Caki2 (cell line): ENCODE measurements around the gene CCDC169. TPM values are rescaled to one million over a fixed set of nuclear protein-coding genes. Genes with fewer than 3 reads are reported as not detected.

Experiments used
- DNase-seq: peaks from one replicate; pipeline ENCODE4 v3.0.0-alpha.2; 2015; ENCODE audit warnings: low read depth
- in situ Hi-C: cut with HindIII; loops from 2 replicates; pipeline ENCODE4 v1.10.0; 2016; ENCODE audit warnings: low sequenced_read_pairs, low pct_unique_long_range_greater_than_20kb, mixed read lengths
- total RNA-seq: library from RNA; depleted of rRNA; stranded (reverse); fragments of >200 nt; shearing (Covaris generic); gene quantifications from 2 replicates; pipeline ENCODE4 v1.2.3, GENCODE V29; 2014; ENCODE audit warnings: low replicate concordance

CCDC169 gene
- total RNA-seq, 1 experiment from 2014 or later: not detected

DNA sequence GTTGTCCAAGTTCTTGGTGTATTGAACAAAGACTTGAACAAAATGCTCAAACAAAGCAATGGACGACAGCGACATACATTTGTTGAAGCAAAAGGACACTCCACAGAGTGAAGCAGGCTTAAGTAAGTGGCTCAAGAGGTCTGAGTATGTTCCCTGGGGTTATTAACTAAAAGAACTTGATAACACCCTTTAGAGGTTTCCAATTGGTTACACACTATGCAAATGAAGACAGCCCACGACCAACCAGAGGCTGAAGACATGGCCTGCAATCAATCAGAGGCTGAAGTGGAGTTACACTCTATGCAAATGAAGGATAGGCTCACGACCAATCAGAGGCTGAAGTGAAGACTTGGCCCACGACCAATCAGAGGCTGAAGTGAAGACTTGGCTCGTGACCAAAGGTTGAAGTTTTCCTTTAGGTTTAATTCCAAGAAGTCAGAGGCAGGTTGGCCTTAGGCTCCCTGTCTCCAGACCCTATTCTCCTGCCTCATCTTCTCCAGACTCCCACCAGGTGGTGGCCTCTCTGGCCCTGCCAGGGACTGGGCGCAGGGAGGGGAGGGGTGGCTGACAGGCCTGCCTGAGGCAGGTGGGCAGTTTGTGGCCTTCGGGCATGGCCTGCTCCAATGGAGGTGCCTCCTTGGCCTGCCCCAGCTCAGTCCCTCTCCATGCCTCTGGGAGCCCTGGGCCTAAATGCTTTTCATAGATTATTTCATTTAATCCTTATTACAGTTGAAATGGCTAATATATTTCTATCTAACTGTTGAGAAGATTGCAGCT is 38.1 kb downstream of the CCDC169 start:
- in situ Hi-C loops: no loop called here
- peak; percentile 9 for DNase-seq

DNA sequence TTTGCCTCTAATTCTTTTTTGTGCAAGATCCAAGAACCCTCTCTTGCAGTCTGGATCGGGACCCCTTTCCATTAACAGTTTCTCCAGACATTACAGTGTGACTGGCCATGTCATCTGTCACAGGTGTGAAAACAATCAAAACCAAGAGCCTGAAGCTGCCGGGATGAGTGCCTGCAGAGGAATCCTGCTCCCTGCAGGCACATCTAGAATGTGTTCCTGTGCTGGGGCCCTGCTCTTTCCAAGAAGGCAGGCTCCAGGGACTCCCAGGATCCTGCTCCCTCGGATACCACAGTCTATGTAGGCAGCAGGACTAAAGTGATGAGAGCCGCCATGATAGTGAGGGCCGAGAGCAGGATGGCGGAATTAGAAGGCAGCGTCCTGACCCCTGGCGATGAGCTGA is 38.8 kb downstream of the CCDC169 start:
- DNase-seq: no peak
- in situ Hi-C loops: no loop called here

GRCh38 chr13:36251526-36251925 is 46.1 kb downstream of the CCDC169 start:
- DNase-seq: no peak
- in situ Hi-C loops: no loop called here

- in situ Hi-C loops: no loop called here
- DNase-seq: no peak
Measured at GRCh38 chr13:36251017-36251416, 46.6 kb downstream of the CCDC169 start.

GRCh38 chr13:36248700-36249099 is 48.9 kb downstream of the CCDC169 start:
- DNase-seq: no peak

GRCh38 chr13:36244990-36245389 is 52.6 kb downstream of the CCDC169 start:
- DNase-seq: peak; percentile 35
- in situ Hi-C loops: no loop called here

More at GRCh38 chr13:36248700-36249099, 48.9 kb downstream of the CCDC169 start:
- in situ Hi-C loops: no loop called here

DNA sequence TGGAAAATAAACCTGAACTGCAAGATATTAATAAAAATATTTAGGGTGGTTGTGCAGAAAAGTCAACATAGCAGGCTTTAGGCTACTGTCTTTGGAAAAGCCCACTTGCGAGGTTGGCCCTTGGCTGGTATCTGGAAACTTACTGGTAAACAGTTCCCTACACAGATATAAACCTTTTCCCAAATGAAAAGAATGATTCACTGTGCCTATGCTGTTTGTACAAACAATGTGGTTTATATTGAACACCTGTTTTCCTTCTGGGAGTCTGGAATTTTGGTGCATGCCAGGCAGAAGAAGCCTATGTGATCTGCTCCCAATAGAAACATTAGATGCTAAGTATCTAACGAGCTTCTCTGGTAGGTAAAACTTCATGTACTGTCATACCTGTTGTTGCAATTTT is 53.5 kb downstream of the CCDC169 start:
- in situ Hi-C loops: no loop called here
- no peak for DNase-seq

DNA sequence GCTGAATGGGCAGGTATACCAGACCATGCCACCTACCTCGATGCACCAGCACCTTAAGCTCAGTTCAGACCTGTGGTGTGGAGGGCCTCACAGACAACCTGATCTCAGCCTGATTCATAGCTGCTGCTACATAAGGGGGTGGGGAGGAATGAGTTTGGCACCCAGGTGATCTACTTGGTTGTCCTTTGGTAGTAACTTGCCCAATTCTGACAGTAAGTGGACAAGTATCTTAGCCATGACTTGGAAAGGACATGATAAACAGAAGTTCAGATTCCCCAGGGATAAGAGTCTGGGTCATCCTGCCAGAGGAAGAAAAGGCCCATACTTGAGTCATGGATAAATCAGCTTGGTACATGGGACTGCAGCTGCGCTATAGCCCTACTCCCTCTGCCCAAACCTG is 54.9 kb downstream of the CCDC169 start:
- no peak for DNase-seq
- in situ Hi-C loops: no loop called here

DNA sequence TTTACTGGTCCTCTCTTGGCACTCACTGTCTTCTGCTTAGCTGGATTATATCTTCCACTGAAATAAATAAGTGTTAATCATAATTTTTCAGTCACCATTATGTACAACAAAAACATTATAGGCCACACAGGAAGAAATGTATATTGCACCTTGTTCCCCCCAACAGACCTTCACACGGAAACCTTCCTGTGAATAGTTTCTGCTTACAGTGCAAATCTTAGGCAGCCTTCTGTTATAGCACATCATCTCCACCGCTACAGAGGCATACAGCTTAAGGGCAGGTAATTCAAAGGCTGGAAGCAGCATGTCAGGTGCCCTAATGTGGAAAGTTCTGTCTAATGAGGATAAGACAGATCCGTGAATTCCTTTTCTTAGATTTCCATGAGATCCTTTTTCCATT is 66.4 kb downstream of the CCDC169 start:
- in situ Hi-C loops: no loop called here
- no peak for DNase-seq

DNA sequence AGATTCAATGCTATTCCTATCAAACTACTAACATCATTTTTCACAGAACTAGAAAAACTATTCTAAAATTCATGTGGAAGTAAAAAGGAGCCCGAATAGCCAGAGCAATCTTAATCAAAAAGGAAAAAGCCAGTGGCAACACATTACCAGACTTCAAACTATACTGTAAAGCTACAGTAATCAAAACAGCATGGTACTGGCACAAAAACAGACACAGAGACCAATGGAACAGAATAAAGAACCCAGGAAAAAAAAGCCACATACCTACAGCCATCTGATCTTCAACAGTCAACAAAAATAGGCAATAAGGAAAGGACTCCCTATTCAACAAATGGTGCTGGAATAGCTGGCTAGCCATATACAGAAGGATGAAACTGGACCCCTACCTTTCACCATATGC is 72.9 kb downstream of the CCDC169 start:
- no peak for DNase-seq
- in situ Hi-C loops: no loop called here

- in situ Hi-C loops: no loop called here
- no peak for DNase-seq
Measured at GRCh38 chr13:36219883-36220282, 77.7 kb downstream of the CCDC169 start.

- no peak for DNase-seq
- in situ Hi-C loops: no loop called here
Measured at GRCh38 chr13:36217456-36217855, 80.2 kb downstream of the CCDC169 start.

GRCh38 chr13:36214163-36214921 is 83.3 kb downstream of the CCDC169 start, which contains the start of gene SOHLH2:
Gene SOHLH2, minus strand, starts transcription at chr13:36214556. Its CDS starts 30 bp downstream, at chr13:36214526.
- DNase-seq: no peak
- in situ Hi-C loops: no loop called here

DNA sequence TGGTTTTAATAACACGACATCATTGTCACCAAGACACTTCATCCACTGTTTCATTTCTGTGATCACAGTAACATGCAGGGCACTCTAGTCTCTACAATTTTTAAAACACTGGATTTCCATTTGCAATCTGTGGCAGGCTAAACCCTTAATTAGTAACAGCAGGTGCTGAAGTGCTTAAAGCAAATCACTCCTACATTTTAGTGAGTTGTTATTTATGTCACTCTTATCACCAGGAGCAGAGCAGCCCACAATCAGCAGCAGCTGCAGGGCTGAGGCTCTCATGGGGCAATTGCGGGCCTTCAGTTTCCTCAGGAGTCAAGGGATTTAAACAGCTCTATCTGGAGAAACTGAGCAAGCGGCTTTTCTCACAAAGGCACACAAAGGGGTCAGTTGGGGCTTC is 84.8 kb downstream of the CCDC169 start:
- DNase-seq: no peak
- in situ Hi-C loops: no loop called here

GRCh38 chr13:36211567-36211966 is 86.0 kb downstream of the CCDC169 start:
- no peak for DNase-seq
- in situ Hi-C loops: no loop called here

DNA sequence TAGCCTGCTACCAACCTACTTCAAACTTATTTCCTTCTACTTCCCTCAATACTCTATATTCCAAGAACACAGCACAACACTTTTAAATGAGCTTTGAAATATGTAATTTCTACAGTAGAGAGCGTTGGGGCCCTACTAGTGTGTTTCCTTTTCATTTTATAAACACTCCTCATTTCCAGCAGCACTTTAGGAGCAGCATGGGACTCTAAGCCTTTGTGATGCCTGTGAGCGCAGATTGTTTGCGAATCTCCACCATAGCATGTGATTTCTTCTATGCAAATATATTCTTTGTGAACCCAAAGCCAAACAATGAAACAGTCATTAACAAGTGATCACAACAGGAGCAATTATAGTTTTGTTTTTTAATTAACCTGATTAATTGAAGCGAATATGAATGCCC is 86.9 kb downstream of the CCDC169 start:
- in situ Hi-C loops: no loop called here
- DNase-seq: no peak

GRCh38 chr13:36207672-36208071 is 89.9 kb downstream of the CCDC169 start:
- no peak for DNase-seq
- in situ Hi-C loops: no loop called here

DNA sequence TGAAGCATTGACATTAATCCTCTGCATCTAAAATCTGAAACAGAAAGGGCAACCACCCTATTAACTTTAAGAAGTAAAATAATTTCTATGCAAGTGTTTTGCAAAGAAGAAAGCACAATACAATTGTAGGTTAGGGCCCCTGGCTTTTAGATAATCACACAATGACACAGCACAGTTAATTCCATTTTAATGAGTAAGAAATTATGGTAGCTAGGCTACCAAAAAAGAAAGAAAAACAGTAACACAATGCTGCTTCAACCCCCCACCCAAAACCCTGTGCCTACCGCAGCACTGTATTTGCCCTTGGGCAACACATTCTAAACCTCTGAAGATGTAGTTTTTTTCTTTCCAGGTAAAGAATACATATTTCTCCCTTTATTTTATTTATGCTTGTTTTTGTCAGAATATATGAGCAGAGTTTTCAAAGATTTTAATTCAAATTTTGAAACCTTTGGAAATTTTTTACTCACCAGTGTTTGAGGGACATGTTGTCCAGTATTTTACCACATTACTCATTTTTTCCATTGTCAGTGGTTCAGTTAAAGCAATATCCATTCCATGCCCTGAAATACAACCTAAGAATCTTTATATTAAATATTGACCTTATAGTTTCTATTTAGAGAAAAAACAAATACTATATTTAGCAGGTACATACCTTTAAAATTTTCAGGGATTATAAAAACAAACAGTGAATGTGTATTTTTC is 104.3 kb downstream of the CCDC169 start:
- in situ Hi-C loops: no loop called here
- DNase-seq: no peak

GRCh38 chr13:36192166-36192565 is 105.4 kb downstream of the CCDC169 start:
- in situ Hi-C loops: no loop called here
- DNase-seq: no peak
